HG02623 (cell line): Measurements from ENCODE around the gene NAA25.
A peak's percentile ranks its signal among the peaks of the same experiment; 100 is the strongest.
"Not testable (repeated sequence)": the region's sequence is repeated elsewhere in the genome, so short reads cannot be mapped to it uniquely, and the experiment has no call there.

Source experiments
- ATAC-seq: cut with Tn5 transposase; IDR thresholded peaks from one replicate; pipeline ENCODE4 v1.9.1; 2021; ENCODE audit warnings: moderate library complexity; ENCODE audit not compliant: unreplicated experiment

Gene NAA25

GRCh38 chr12:112116232-112117060 lies 7.9 kb upstream of the NAA25 start:
- ATAC-seq: peak; percentile 48

GRCh38 chr12:112115259-112116045 lies 6.9 kb upstream of the NAA25 start:
- ATAC-seq: no peak

- no peak for ATAC-seq
Observed at GRCh38 chr12:112112409-112113133, 4.0 kb upstream of the NAA25 start.

- ATAC-seq: no peak
Observed at GRCh38 chr12:112111931-112112330, 3.3 kb upstream of the NAA25 start.

GRCh38 chr12:112110787-112111662 lies 2.4 kb upstream of the NAA25 start:
- ATAC-seq: not testable (repeated sequence)

GRCh38 chr12:112107306-112108201 lies 1.0 kb downstream of the NAA25 start:
- no peak for ATAC-seq

GRCh38 chr12:112105891-112106290 lies 2.7 kb downstream of the NAA25 start:
- no peak for ATAC-seq

GRCh38 chr12:112103758-112104503 lies 4.7 kb downstream of the NAA25 start:
- no peak for ATAC-seq

- ATAC-seq: not testable (repeated sequence)
Observed at GRCh38 chr12:112102746-112103145, 5.8 kb downstream of the NAA25 start.

GRCh38 chr12:112102127-112102526 lies 6.5 kb downstream of the NAA25 start:
- ATAC-seq: no peak

GRCh38 chr12:112100500-112100899 lies 8.1 kb downstream of the NAA25 start:
- not testable (repeated sequence) for ATAC-seq

- ATAC-seq: no peak
Observed at GRCh38 chr12:112097641-112098040, 10.9 kb downstream of the NAA25 start.

GRCh38 chr12:112096667-112097066 lies 11.9 kb downstream of the NAA25 start:
- ATAC-seq: no peak

- peak; percentile 70 for ATAC-seq
Observed at GRCh38 chr12:112096070-112096469, 12.5 kb downstream of the NAA25 start.

- no peak for ATAC-seq
Observed at GRCh38 chr12:112091563-112091962, 17.0 kb downstream of the NAA25 start.

GRCh38 chr12:112087851-112088250 lies 20.7 kb downstream of the NAA25 start:
- ATAC-seq: no peak

GRCh38 chr12:112087055-112087850 lies 21.3 kb downstream of the NAA25 start:
- no peak for ATAC-seq

- no peak for ATAC-seq
Observed at GRCh38 chr12:112066566-112066965, 42.0 kb downstream of the NAA25 start.
